Astrocyte of the spinal cord (primary cell): ENCODE data around the gene URM1.

ENCODE experiments used
- DNase-seq: peaks from one replicate; pipeline ENCODE4 v3.0.0; 2011; ENCODE audit warnings: low read depth, low spot score
- H3K4me3 ChIP-seq: 2 replicates; pipeline ENCODE4 v1.5.1; 2011; ENCODE audit warnings: low read depth, mild to moderate bottlenecking, low read length, moderate library complexity
- CTCF ChIP-seq: IDR thresholded peaks from 2 replicates; pipeline ENCODE4 v1.5.1; 2012; ENCODE audit warnings: low read depth, mild to moderate bottlenecking, low read length, inconsistent platforms
- in situ Hi-C: cut with HindIII; loops from 2 replicates; pipeline ENCODE4 v1.10.0; 2017; ENCODE audit warnings: low sequenced_read_pairs

The URM1 gene

GRCh38 chr9:128384801-128385495, 13.8 kb downstream of the URM1 start:
- H3K4me3 ChIP-seq: no peak overlapping the region
- in situ Hi-C loops: no loop called here
- no peak for DNase-seq
- TF ChIP-seq CTCF: no peak

- no peak overlapping the region for H3K4me3 ChIP-seq
- TF ChIP-seq CTCF: no peak
- DNase-seq: no peak
- in situ Hi-C loops: no loop called here
Observed at GRCh38 chr9:128385496-128386460, 14.6 kb downstream of the URM1 start.

- no peak for TF ChIP-seq CTCF
Observed at GRCh38 chr9:128388150-128388549, 17.0 kb downstream of the URM1 start.

GRCh38 chr9:128389395-128390149, 18.4 kb downstream of the URM1 start:
- H3K4me3 ChIP-seq: no peak overlapping the region
- no peak for TF ChIP-seq CTCF

More at GRCh38 chr9:128388150-128388549, 17.0 kb downstream of the URM1 start:
- DNase-seq: no peak
- in situ Hi-C loops: no loop called here
- H3K4me3 ChIP-seq: no peak overlapping the region

GRCh38 chr9:128390150-128390812, 19.1 kb downstream of the URM1 start:
- in situ Hi-C loops: no loop called here
- DNase-seq: no peak
- no peak for TF ChIP-seq CTCF
- H3K4me3 ChIP-seq: no peak overlapping the region

More at GRCh38 chr9:128389395-128390149, 18.4 kb downstream of the URM1 start:
- DNase-seq: no peak
- in situ Hi-C loops: no loop called here
